Stomach (tissue), 9 donors: ENCODE data around the gene G0S2. TPM values are rescaled to one million over a fixed set of nuclear protein-coding genes. Genes with fewer than 3 reads are reported as not detected.

Experiments
- DNase-seq, 2 donors: peaks; one replicate each; pipeline versions ENCODE4 v3.0.0 to v3.0.0-alpha.2; 2013 to 2019
- H3K27ac ChIP-seq, 5 donors: fragments of 200-600 bp in 4 of 5; sonication (generic) in 4 of 5; one replicate each; pipeline ENCODE4 v1.5.1; 2013 to 2019; ENCODE audit warnings: mild to moderate bottlenecking in 1 of 5, moderate library complexity in 1 of 5
- H3K27me3 ChIP-seq, 3 donors: fragments of 200-600 bp; sonication (generic); one replicate each; pipeline ENCODE4 v1.5.1; 2017 to 2019; ENCODE audit warnings: mixed run types in 1 of 3
- H3K36me3 ChIP-seq, 4 donors: fragments of 200-600 bp; sonication (generic); 1 replicate in 3 of 4; 2 replicates in 1 of 4; pipeline ENCODE4 v1.5.1; 2016 to 2019
- H3K4me1 ChIP-seq, 4 donors: fragments of 200-600 bp; sonication (generic); one replicate each; pipeline ENCODE4 v1.5.1; 2016 to 2019
- H3K4me3 ChIP-seq, 4 donors: fragments of 200-600 bp; sonication (generic) in 3 of 4; one replicate each; pipeline ENCODE4 v1.5.1; 2016 to 2019; ENCODE audit warnings: mild to moderate bottlenecking in 1 of 4
- H3K9me3 ChIP-seq, 4 donors: fragments of 200-600 bp; sonication (generic); one replicate each; pipeline ENCODE4 v1.5.1; 2016 to 2019
- EP300 ChIP-seq: sonication (generic); formaldehyde crosslinking; IDR thresholded peaks from one replicate; pipeline ENCODE4 v1.6.1; 2017; ENCODE audit warnings: antibody characterized with exemption
- POLR2A ChIP-seq, 4 donors: fragments of 450-650 bp; IDR thresholded peaks; one replicate each; pipeline ENCODE4 v1.6.1; 2016; ENCODE audit warnings: antibody characterized with exemption in 4 of 4, control low read depth in 2 of 4, mild to moderate bottlenecking in 1 of 4, moderate library complexity in 1 of 4
- POLR2AphosphoS5 ChIP-seq, 3 donors: sonication (generic); formaldehyde crosslinking; IDR thresholded peaks; one replicate each; pipeline ENCODE4 v1.6.1; 2016; ENCODE audit warnings: antibody characterized with exemption in 3 of 3
- WGBS, 5 donors: extraction: QIAGEN DNeasy Blood & Tissue Kit in 3 of 5; methylation state at CpG; one replicate each; pipeline versions ENCODE4 v1.1.5 to v1.1.7; 2013 to 2018; 5-methylcytosine and 5-hydroxymethylcytosine counted together
- intact Hi-C: fragments of 100-400 bp; cut with DNase I; formaldehyde crosslinking; loops from one replicate; pipeline ENCODE4 v1.15.1; 2023; ENCODE audit warnings: low total_unique reads
- polyA plus RNA-seq, 3 donors: library from polyadenylated mRNA; stranded (reverse); fragments of 200-250 nt; gene quantifications; one replicate each; pipeline ENCODE4 v1.2.3, GENCODE V29; 2013
- total RNA-seq, 5 donors: library from RNA; depleted of rRNA; stranded (reverse); fragments of >200 nt; gene quantifications; one replicate each; pipeline versions ENCODE4 v1.1.0 to v1.2.3, GENCODE V29; 2014 to 2016
- TF ChIP-seq, protein P1 (sequence below), 7 experiments: fragments of 450-650 bp in 4 of 7; fragments of 200-600 bp in 3 of 7; sonication (generic) in 3 of 7; IDR thresholded peaks; one replicate each; pipeline ENCODE4 v1.5.1; 2016 to 2019; ENCODE audit warnings: antibody characterized with exemption in 7 of 7, control low read depth in 2 of 7, mild to moderate bottlenecking in 1 of 7
- donor health status: healthy with polysubstance abuse.
- donor health status: Bipolar disorder and iron deficiency.
- donor health status: healthy.

G0S2 gene
- total and polyA plus RNA-seq, 8 donors, result 11.0 to 227 (median 49.1) TPM; not detected in 1

DNA sequence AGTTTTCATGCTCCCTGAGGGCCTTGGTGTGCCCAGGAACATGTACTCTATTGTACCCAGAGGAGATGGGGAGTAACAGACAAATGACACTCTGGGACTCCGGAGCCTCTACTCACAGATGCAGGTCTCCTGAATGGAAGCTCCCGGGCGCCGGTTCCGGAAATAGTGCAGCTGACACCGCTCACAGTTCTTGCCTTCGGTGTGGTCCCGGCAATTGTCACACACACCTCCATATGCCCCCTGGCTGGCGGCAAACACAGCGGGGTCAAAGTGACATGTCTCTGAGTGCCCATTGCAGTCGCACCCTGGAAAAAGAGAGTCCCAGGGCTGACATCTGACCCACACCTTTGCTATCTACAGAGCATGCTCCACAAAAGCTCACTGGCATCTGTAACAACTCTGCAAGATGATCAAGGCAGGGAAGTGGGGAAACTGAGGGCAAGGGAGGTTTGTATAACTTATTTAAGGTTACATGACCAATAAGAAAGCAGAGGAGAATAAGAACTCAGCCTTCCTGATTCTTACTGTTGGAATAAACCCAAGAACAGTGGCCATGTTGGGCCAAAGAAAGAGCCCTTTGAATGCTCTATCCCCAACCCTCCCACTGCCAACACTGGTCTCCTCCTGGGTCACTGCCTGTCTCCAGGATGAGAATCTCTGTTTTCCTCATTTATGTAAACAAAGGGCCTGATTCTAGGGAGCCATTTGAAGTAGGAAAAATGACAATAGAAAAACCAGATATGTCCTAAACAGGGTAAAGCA, 45.4 kb upstream of the G0S2 start:
- no peak for DNase-seq
- H3K36me3 ChIP-seq, result peaks cover 0 to 89% (median 32%) of the 10 kb centered on the region in 4 donors
- H3K4me3 ChIP-seq, result no peak overlapping the region
- H3K27me3 ChIP-seq, result no peaks in the 10 kb centered on the region
- H3K4me1 ChIP-seq, result peaks cover 0 to 30% (median 13%) of the 10 kb centered on the region in 4 donors
- H3K9me3 ChIP-seq, result no peaks in the 10 kb centered on the region
- H3K27ac ChIP-seq, result no peak overlapping the region
- WGBS, 5 donors, result 94 to 98% (median 96%) methylated on average over 11 of the region's 11 CpGs; no CpG with 5 or more reads in 1 of the 5 donors
- TF ChIP-seq, protein P1, sequence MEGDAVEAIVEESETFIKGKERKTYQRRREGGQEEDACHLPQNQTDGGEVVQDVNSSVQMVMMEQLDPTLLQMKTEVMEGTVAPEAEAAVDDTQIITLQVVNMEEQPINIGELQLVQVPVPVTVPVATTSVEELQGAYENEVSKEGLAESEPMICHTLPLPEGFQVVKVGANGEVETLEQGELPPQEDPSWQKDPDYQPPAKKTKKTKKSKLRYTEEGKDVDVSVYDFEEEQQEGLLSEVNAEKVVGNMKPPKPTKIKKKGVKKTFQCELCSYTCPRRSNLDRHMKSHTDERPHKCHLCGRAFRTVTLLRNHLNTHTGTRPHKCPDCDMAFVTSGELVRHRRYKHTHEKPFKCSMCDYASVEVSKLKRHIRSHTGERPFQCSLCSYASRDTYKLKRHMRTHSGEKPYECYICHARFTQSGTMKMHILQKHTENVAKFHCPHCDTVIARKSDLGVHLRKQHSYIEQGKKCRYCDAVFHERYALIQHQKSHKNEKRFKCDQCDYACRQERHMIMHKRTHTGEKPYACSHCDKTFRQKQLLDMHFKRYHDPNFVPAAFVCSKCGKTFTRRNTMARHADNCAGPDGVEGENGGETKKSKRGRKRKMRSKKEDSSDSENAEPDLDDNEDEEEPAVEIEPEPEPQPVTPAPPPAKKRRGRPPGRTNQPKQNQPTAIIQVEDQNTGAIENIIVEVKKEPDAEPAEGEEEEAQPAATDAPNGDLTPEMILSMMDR (IDR thresholded peaks at IDR 0.05), result no peak
- TF ChIP-seq POLR2A (IDR thresholded peaks at IDR 0.05), result no peak
- no peak for TF ChIP-seq EP300
- no peak for TF ChIP-seq POLR2AphosphoS5 (IDR thresholded peaks at IDR 0.05)
- intact Hi-C loops, result loop anchor here (10.0 kb wide), 1 partner anchor 55 kb away; no protein-coding TSS in a partner anchor

DNA sequence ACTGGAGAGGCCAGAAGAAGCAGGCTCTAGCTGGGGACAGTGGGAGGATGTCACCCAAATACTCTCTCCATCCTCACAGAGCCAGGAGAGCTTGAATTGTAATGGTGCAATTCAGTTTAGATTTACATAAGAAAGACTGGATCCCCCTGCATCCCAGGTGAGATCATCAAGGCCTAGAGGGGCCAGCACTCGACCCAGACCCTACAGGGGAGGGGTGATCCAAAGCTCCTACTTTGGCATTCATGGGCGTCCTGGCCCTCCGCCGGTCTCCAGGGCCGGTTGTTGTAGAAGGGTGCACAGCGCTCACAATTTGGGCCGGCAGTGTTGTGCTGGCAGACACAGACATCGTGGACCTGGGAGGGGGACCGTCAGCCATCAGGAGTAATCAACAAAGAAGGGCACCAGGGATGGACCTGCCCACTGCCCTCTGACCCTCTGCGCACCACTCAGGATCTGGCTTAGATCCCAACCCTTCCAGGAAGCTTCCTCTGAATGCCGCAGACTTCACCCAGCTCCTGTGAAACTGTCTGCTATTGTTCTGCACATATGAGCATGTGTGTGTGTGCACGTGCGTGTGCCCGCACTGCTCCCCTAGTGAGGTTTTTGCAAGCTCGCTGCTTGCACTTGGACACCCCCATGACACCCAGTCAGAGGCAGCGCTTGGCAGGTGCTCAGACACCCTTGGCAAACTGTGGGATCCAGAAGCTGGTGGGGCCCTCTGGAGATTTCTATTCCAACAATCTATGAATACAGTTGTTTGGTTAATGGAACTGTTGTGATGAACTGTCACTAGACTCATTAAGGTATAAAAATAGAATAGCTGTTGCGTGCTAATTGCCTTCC, 44.6 kb upstream of the G0S2 start:
- Histone ChIP-seq H3K27me3 (no peaks in the 10 kb centered on the region), H3K9me3 (no peaks in the 10 kb centered on the region), H3K36me3 (peaks cover 0 to 81% (median 28%) of the 10 kb centered on the region in 4 donors), H3K4me1 (peaks cover 0 to 24% (median 13%) of the 10 kb centered on the region in 4 donors), H3K27ac (no peak overlapping the region), H3K4me3 (no peak overlapping the region)
- intact Hi-C loops, result no loop called here
- WGBS, 5 donors, result 73 to 74% (median 74%) methylated on average over 15 to 17 of the region's 17 CpGs
- TF ChIP-seq, protein P1 (IDR thresholded peaks at IDR 0.05), result no peak
- TF ChIP-seq POLR2A (IDR thresholded peaks at IDR 0.05) (no peak), EP300 (no peak), POLR2AphosphoS5 (IDR thresholded peaks at IDR 0.05) (no peak)
- DNase-seq, result no peak

DNA sequence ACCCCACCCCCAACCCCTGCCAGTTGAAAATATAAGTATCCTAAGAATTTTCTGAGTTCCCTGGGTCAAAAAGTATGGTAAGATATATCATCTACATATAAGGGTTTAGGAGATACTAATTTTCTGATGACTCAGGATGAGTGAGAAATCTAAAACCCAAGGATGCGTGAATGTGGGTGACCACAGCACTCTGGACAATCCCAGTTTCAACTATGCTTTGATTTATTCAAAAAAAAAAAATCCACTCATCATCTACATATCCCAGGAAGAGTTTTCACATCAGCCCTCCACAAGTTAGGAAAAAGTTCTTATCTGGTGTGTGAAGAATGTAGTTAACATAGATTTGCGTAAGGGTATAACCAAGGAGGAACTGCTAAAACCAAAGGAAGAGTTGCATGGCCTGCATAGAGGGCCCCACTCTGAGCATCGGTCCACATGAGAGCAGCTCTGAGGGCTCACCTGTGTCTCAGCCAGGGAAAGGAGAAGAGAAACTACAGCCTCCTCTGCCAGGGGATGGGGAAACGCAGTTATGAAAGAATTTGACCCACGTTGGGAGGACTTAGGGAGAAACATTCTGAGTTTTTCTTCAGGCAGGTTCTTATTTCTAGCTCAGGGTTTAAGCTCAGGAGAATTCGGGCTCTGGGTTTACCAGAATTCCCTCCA, 41.7 kb upstream of the G0S2 start:
- DNase-seq, result no peak
- no peak overlapping the region for H3K4me3 ChIP-seq
- peaks cover 0 to 80% (median 29%) of the 10 kb centered on the region in 4 donors for H3K36me3 ChIP-seq
- intact Hi-C loops, result no loop called here
- no peaks in the 10 kb centered on the region for H3K9me3 ChIP-seq
- H3K4me1 ChIP-seq, result no peaks in the 10 kb centered on the region
- WGBS, 5 donors, result 85 to 93% (median 89%) methylated on average over 6 of the region's 6 CpGs
- H3K27ac ChIP-seq, result no peak overlapping the region
- no peak for TF ChIP-seq EP300
- no peak for TF ChIP-seq POLR2A (IDR thresholded peaks at IDR 0.05)
- TF ChIP-seq, protein P1 (IDR thresholded peaks at IDR 0.05), result no peak
- TF ChIP-seq POLR2AphosphoS5 (IDR thresholded peaks at IDR 0.05), result no peak
- H3K27me3 ChIP-seq, result no peaks in the 10 kb centered on the region
